ENCODE data around the gene C20orf141.
"Not testable (repeated sequence)": the region's sequence is repeated elsewhere in the genome, so short reads cannot be mapped to it uniquely, and the experiment has no call there.

C20orf141 gene

GRCh38 chr20:2798095-2798805, 16.5 kb upstream of the C20orf141 start:
- DNase-seq: no peak
- in situ Hi-C loops (cut with HindIII; ENCODE audit: low pct_ligation_motif_present, low pct_unique_long_range_greater_than_20kb, low sequenced_read_pairs): no loop called here

- DNase-seq: no peak
- in situ Hi-C loops (cut with HindIII; ENCODE audit: low pct_ligation_motif_present, low pct_unique_long_range_greater_than_20kb, low sequenced_read_pairs): no loop called here
These were observed 16.0 kb upstream of the C20orf141 start for GRCh38 chr20:2798814-2799213.

- in situ Hi-C loops (cut with HindIII; ENCODE audit: low pct_ligation_motif_present, low pct_unique_long_range_greater_than_20kb, low sequenced_read_pairs): no loop called here
- no peak for DNase-seq
These were observed 15.5 kb upstream of the C20orf141 start for GRCh38 chr20:2799271-2799670.

DNA sequence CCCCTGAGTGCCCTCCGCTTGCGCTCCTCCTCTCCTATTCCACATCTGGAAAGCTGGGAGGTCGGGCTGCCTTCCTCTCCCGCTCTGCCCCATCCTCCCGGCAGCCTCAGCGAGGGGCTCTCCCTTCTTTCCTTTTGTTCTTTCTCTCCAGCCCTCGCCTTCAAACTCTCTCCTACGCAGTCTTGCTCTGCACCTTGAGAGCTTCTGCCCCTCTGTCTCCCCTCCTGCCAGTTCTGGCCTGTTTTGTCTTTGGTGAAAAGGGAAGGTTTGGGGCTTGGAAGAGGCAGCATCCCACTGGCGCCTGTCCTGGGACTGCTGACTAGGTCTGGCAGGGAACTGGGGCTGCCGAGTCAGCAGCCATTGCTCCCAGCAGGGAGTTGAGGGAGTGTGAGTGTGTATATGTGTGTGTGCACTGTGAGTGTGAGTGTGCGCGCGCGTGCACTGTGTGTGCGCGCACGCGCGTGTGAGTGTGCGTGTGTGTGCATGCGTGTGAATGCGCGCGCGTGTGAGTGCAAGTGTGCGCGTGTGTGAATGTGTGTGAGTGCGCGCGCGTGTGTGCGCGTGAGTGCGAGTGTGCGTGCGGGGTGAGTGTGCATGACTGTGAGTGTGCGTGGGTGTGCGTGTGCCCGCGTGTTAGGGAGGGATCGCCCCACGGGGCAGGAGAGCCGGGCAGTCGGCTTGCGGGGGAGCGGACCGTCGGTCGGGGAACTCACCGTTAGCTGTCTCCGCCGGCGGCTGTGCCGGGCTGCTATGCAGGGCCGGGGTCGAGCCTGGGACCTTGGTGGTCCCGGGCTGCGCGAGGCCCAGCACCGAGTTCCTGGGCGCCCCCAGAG, 14.9 kb upstream of the C20orf141 start:
- in situ Hi-C loops (cut with HindIII; ENCODE audit: low pct_ligation_motif_present, low pct_unique_long_range_greater_than_20kb, low sequenced_read_pairs): no loop called here
- DNase-seq: no peak

GRCh38 chr20:2800521-2801285, 14.1 kb upstream of the C20orf141 start, which contains the start of gene CPXM1:
TSS of gene CPXM1 (minus strand) at chr20:2800627. CDS start at chr20:2800572, 55 bp downstream.
- no peak for DNase-seq
- in situ Hi-C loops (cut with HindIII; ENCODE audit: low pct_ligation_motif_present, low pct_unique_long_range_greater_than_20kb, low sequenced_read_pairs): no loop called here

GRCh38 chr20:2801286-2801728, 13.5 kb upstream of the C20orf141 start:
- no peak for DNase-seq
- in situ Hi-C loops (cut with HindIII; ENCODE audit: low pct_ligation_motif_present, low pct_unique_long_range_greater_than_20kb, low sequenced_read_pairs): no loop called here

- DNase-seq: no peak
- in situ Hi-C loops (cut with HindIII; ENCODE audit: low pct_ligation_motif_present, low pct_unique_long_range_greater_than_20kb, low sequenced_read_pairs): no loop called here
These were observed 10.6 kb upstream of the C20orf141 start for GRCh38 chr20:2804041-2804828.

- no peak for DNase-seq
- in situ Hi-C loops (cut with HindIII; ENCODE audit: low pct_ligation_motif_present, low pct_unique_long_range_greater_than_20kb, low sequenced_read_pairs): no loop called here
These were observed 9.7 kb upstream of the C20orf141 start for GRCh38 chr20:2804852-2805688.

- DNase-seq: no peak
- in situ Hi-C loops (cut with HindIII; ENCODE audit: low pct_ligation_motif_present, low pct_unique_long_range_greater_than_20kb, low sequenced_read_pairs): no loop called here
These were observed 9.0 kb upstream of the C20orf141 start for GRCh38 chr20:2805689-2806350.

DNA sequence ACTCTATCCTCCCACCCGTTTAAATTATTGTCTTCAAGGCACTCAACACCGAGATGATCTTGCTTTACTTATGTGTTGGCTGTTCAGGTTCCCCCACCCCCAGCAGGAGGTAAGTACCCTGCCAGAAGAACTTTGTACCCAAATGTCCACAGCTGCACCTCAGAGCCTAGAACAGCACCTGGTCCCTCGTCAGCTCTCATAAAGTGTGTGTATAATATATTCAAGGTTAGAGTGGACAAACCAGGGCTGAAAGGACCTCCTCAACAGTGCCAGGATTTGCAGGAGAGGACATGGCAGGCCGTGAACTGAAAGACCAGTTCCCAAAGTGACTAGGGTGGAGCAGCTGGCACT, 8.5 kb upstream of the C20orf141 start:
- in situ Hi-C loops (cut with HindIII; ENCODE audit: low pct_ligation_motif_present, low pct_unique_long_range_greater_than_20kb, low sequenced_read_pairs): no loop called here
- no peak for DNase-seq

GRCh38 chr20:2807019-2807418, 7.8 kb upstream of the C20orf141 start:
- no peak for DNase-seq
- in situ Hi-C loops (cut with HindIII; ENCODE audit: low pct_ligation_motif_present, low pct_unique_long_range_greater_than_20kb, low sequenced_read_pairs): no loop called here

DNA sequence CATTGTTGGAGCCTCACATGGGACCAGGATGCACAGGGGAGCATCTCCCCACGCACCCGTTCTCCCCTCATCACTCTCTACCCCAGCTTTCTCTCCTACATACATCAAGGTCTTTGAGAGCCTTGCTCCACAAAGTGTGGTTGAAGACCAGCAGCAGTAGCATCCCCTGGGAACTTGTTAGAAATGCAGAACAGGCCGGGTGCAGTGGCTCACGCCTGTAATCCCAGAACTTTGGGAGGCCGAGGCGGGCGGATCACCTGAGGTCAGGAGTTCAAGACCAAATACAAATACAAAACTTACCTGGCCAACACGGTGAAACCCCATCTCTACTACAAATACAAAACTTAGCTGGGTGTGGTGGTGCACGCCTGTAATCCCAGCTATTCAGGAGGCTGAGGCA, 6.9 kb upstream of the C20orf141 start:
- DNase-seq; in situ Hi-C loops (cut with HindIII; ENCODE audit: low pct_ligation_motif_present, low pct_unique_long_range_greater_than_20kb, low sequenced_read_pairs): not testable (repeated sequence)

- in situ Hi-C loops (cut with HindIII; ENCODE audit: low pct_ligation_motif_present, low pct_unique_long_range_greater_than_20kb, low sequenced_read_pairs): no loop called here
- peak; percentile 20 for DNase-seq
These were observed 5.1 kb upstream of the C20orf141 start for GRCh38 chr20:2809690-2810089.

GRCh38 chr20:2812189-2812588, 2.6 kb upstream of the C20orf141 start:
- DNase-seq: no peak
- in situ Hi-C loops (cut with HindIII; ENCODE audit: low pct_ligation_motif_present, low pct_unique_long_range_greater_than_20kb, low sequenced_read_pairs): no loop called here

- no peak for DNase-seq
- in situ Hi-C loops (cut with HindIII; ENCODE audit: low pct_ligation_motif_present, low pct_unique_long_range_greater_than_20kb, low sequenced_read_pairs): no loop called here
These were observed 711 bp upstream of the C20orf141 start for GRCh38 chr20:2814076-2814475.

DNA sequence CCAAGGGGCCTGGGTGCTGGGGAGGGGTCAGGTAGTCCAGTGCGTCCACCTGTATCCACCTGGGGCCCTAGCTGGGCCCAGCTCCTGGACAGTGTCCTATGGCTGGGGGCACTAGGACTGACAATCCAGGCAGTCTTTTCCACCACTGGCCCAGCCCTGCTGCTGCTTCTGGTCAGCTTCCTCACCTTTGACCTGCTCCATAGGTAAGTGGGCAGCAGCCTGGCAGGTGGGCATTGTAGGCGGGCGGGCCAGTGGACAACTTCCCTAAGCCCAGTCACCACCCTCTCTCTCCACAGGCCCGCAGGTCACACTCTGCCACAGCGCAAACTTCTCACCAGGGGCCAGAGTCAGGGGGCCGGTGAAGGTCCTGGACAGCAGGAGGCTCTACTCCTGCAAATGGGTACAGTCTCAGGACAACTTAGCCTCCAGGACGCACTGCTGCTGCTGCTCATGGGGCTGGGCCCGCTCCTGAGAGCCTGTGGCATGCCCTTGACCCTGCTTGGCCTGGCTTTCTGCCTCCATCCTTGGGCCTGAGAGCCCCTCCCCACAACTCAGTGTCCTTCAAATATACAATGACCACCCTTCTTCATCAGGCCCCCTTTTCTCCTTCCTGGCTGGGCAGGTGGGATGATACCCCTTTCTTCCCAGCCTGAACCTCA, 584 bp downstream of the C20orf141 start:
- no peak for DNase-seq
- in situ Hi-C loops (cut with HindIII; ENCODE audit: low pct_ligation_motif_present, low pct_unique_long_range_greater_than_20kb, low sequenced_read_pairs): no loop called here

All from ACHN (cell line).